ENCODE measurements around the gene CACNA1S.

GRCh38 chr1:201028461-201028889, 83.8 kb downstream of the CACNA1S start:
- TF ChIP-seq EZH2 (IDR thresholded peaks at IDR 0.05; ENCODE audit: insufficient read depth, poor library complexity, severe bottlenecking): no peak
- no peak for TF ChIP-seq EZH2phosphoT487 (IDR thresholded peaks at IDR 0.05; ENCODE audit: insufficient read depth, low read depth)

All from GM23248 (cell line).